ENCODE data around the gene CRYBA1.
"Not testable (repeated sequence)": the region's sequence is repeated elsewhere in the genome, so short reads cannot be mapped to it uniquely, and the experiment has no call there.

Gene CRYBA1

GRCh38 chr17:29216856-29217255, 29.8 kb upstream of the CRYBA1 start:
- no peak for DNase-seq (ENCODE audit: extremely low read depth, low read depth)
- TF ChIP-seq CTCF (IDR thresholded peaks at IDR 0.05; ENCODE audit: low read depth, low read length), result no peak

GRCh38 chr17:29219378-29220047, 27.1 kb upstream of the CRYBA1 start:
- peak; percentile 38 for DNase-seq (ENCODE audit: extremely low read depth, low read depth)
- TF ChIP-seq CTCF (IDR thresholded peaks at IDR 0.05; ENCODE audit: low read depth, low read length), result peak; percentile 95

DNA sequence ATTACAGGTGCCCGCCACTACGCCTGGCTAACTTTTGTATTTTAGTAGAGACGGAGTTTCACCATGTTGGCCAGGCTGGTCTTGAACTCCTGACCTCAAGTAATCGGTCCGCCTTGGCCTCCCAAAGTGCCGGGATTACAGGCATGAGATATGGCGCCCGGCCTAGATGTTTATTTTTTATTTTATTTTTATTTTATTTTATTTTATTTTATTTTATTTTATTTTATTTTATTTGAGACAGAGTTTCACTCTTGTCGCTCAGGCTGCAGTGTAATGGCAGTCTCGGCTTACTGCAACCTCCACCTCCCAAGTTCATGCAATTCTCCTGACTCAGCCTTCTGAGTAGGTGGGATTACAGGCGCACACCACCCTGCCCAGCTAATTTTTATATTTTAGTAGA, 25.3 kb upstream of the CRYBA1 start:
- DNase-seq (ENCODE audit: extremely low read depth, low read depth), result not testable (repeated sequence)

DNA sequence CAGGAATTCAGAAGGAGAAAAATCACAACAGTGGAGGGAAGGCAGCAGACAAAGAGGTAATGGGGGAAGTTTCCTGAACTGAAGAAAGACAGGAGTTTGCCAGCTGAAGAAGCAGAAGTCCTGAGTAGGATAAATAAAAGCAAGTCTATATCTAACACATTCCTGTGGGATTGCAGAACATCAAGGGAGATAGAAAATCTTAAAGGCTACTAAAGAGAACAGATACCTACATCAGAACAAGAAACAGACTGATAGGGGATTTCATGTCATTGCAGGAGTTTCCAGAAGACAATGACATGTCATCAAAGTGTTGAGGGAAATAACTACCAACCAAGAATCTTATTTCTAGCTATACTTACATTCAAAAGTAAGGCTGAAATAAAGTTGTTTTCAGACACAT, 21.3 kb upstream of the CRYBA1 start:
- no peak for TF ChIP-seq CTCF (IDR thresholded peaks at IDR 0.05; ENCODE audit: low read depth, low read length)
- no peak for DNase-seq (ENCODE audit: extremely low read depth, low read depth)

DNA sequence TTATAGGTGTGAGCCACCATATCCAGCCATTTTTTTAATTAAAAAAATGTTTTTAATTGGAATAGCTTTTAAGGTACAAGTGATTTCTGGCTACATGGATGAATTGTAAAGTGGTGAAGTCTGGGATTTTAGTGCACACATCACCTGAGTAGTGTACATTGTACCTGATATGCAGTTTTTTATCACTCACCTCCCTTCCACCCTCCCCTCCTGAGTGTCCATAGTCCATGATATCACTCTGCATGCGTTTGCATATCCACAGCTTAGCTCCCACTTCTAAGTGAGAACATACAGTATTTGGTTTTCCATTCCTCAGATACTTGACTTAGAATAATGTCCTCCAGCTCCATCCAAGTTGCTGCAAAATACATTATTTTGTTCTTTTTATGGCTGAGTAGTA, 13.4 kb upstream of the CRYBA1 start:
- TF ChIP-seq CTCF (IDR thresholded peaks at IDR 0.05; ENCODE audit: low read depth, low read length), result no peak

DNA sequence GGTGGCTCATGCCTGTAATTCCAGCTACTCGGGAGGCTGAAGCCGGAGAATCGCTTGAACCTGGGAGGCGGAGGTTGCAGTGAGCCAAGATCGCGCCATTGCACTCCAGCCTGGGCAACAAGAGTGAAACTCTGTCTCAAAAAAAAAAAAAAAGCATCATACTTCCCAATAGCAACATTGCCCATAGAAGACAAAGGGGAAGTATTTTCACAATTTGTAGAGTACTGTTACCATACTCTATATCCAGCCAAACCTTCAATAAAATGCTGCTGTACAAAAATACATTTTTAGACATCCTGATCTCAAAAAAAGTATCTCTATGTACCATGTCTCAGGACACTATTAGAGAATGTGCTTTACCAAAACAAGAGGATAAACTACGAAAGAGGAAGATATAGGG, 11.7 kb upstream of the CRYBA1 start:
- DNase-seq (ENCODE audit: extremely low read depth, low read depth), result not testable (repeated sequence)

More for the DNA sequence above, 13.4 kb upstream of the CRYBA1 start:
- DNase-seq (ENCODE audit: extremely low read depth, low read depth), result no peak

- no peak for TF ChIP-seq CTCF (IDR thresholded peaks at IDR 0.05; ENCODE audit: low read depth, low read length)
- DNase-seq (ENCODE audit: extremely low read depth, low read depth), result no peak
These were observed 10.8 kb upstream of the CRYBA1 start for GRCh38 chr17:29235904-29236303.

DNA sequence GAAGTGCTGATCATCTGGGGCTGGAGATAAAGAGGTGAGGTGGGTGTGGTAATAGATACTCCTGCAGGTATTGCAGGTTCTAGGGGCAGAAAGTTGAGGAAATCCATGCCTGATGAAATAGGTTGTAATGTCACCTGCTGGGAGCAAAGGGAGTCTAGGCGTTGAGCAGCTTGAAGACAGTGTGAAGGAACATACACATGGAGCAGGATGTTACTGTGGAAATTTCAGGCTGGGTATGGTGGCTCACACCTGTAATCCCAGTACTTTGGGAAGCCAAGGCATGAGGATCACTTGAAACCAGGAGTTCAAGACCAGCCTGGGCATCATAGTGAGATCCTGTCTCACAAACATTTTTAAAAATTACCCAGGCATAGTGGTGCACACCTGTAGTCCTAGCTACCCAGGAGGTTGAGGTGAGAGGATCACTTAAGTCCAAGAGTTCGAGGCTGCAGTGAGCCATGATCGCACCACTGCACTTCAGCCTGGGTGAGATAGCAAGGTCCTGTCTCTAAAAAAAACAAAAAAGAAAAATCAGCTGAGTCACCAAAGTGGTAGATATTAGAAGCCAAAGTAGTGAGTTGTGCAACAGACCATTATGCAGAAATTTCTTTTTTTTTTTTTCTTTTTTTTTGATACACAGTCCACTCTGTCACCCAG, 9.1 kb upstream of the CRYBA1 start:
- no peak for DNase-seq (ENCODE audit: extremely low read depth, low read depth)
- TF ChIP-seq CTCF (IDR thresholded peaks at IDR 0.05; ENCODE audit: low read depth, low read length), result no peak
